T-helper 2 cell (primary cell): Measurements from ENCODE around the gene CTSH.

ENCODE experiments used
- DNase-seq, 5 experiments: peaks; one replicate each; pipeline versions ENCODE4 v3.0.0 to v3.0.0-alpha.2; 2012 to 2022
- total RNA-seq, 2 donors: gene quantifications; one replicate each; lab custom pipeline; 2026; lab: John Stamatoyannopoulos, UW

Gene CTSH
- 5.5 to 11.2 reads per million in 2 donors for total RNA-seq

GRCh38 chr15:78944669-78945407, at the start of gene CTSH:
CTSH (minus strand) TSS chr15:78945046; CDS start chr15:78944981, 65 bp downstream.
- DNase-seq = peak; percentile 55 to 84 (median 64)

- DNase-seq = no peak
These were observed 49.2 kb upstream of the CTSH start for GRCh38 chr15:78993931-78994530.

GRCh38 chr15:78993257-78993930, 48.5 kb upstream of the CTSH start:
- no peak for DNase-seq

- DNase-seq = peak in 1 of 5 experiments; percentile 49
These were observed 47.8 kb upstream of the CTSH start for GRCh38 chr15:78992416-78993256.

- no peak for DNase-seq
These were observed 47.0 kb upstream of the CTSH start for GRCh38 chr15:78991879-78992278.

- no peak for DNase-seq
These were observed 46.6 kb upstream of the CTSH start for GRCh38 chr15:78991476-78991875.

GRCh38 chr15:78990278-78990677, 45.4 kb upstream of the CTSH start:
- DNase-seq = no peak

GRCh38 chr15:78989701-78990240, 44.9 kb upstream of the CTSH start:
- no peak for DNase-seq

- DNase-seq = peak in 1 of 5 experiments; percentile 34
These were observed 43.6 kb upstream of the CTSH start for GRCh38 chr15:78988361-78988911.

GRCh38 chr15:78987556-78988360, 42.9 kb upstream of the CTSH start:
- no peak for DNase-seq

- no peak for DNase-seq
These were observed 41.1 kb upstream of the CTSH start for GRCh38 chr15:78985859-78986475.

- no peak for DNase-seq
These were observed 39.2 kb upstream of the CTSH start for GRCh38 chr15:78984041-78984440.

GRCh38 chr15:78983146-78983918, 38.5 kb upstream of the CTSH start:
- no peak for DNase-seq

- DNase-seq = no peak
These were observed 37.9 kb upstream of the CTSH start for GRCh38 chr15:78982736-78983135.

GRCh38 chr15:78981532-78982313, 36.9 kb upstream of the CTSH start:
- DNase-seq = no peak

GRCh38 chr15:78979456-78980320, 34.8 kb upstream of the CTSH start:
- DNase-seq = peak in 1 of 5 experiments; percentile 43

- no peak for DNase-seq
These were observed 33.8 kb upstream of the CTSH start for GRCh38 chr15:78978601-78979179.
